ENCODE data around the gene IL17C.

DNA sequence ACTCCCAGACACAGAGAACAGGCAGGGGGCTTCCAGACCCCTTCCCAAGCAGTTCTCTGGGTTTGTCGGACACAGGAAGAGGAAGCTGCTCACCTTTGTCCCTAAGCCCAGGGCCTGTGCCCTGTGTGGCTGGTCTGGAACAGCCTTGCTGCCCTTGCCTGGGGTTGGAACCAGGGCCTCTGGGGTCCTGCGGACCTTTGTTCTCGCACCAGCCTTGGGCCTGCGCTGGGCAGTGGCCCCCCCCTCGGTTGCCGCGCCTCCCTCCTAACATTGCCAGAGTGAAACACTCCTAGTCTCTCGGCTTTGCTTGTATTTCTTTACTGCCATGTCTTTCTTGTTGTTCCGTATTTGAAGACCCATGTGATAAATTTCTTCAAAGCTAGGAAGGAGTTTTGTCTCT, 8.5 kb upstream of the IL17C start:
- TF ChIP-seq CTCF (IDR thresholded peaks at IDR 0.05; ENCODE audit: extremely low read depth in 1 of 2, insufficient read depth in 1 of 2, low read depth in 1 of 2, low read length in 2 of 2), result no peak
- TF ChIP-seq POLR2A (IDR thresholded peaks at IDR 0.05; ENCODE audit: low read depth, low read length), result no peak
- TF ChIP-seq EZH2 (IDR thresholded peaks at IDR 0.05; ENCODE audit: borderline replicate concordance, low read depth, low read length, severe bottlenecking), result no peak
- no peak for TF ChIP-seq POLR2AphosphoS5 (IDR thresholded peaks at IDR 0.05; ENCODE audit: insufficient read depth, low read depth, low read length)
- no peak for TF ChIP-seq MAX (IDR thresholded peaks at IDR 0.05; ENCODE audit: insufficient read depth, insufficient read length)
- no peak for TF ChIP-seq MYC (IDR thresholded peaks at IDR 0.05; ENCODE audit: low read depth, low read length)
- no peak for TF ChIP-seq JUN (IDR thresholded peaks at IDR 0.05; ENCODE audit: borderline replicate concordance, insufficient read depth, insufficient read length, low read depth)
- no peak for TF ChIP-seq GATA2 (IDR thresholded peaks at IDR 0.05; ENCODE audit: insufficient read depth, insufficient read length, low read depth, low read length)
- TF ChIP-seq FOS (IDR thresholded peaks at IDR 0.05; ENCODE audit: borderline replicate concordance, insufficient read depth, low read length), result no peak

All from endothelial cell of umbilical vein (primary cell).